GM12801 (cell line): ENCODE results near the gene P2RX7.

Experiments
- CTCF ChIP-seq: IDR thresholded peaks from one replicate; pipeline ENCODE4 v1.5.1; 2011; ENCODE audit warnings: control low read depth; ENCODE audit not compliant: insufficient read length; ENCODE audit errors: extremely low read depth

P2RX7 gene

GRCh38 chr12:121132601-121133481 lies at the start of gene P2RX7:
Gene P2RX7 (plus strand): TSS chr12:121132876. CDS start chr12:121132971, 95 bp downstream.
- TF ChIP-seq CTCF = no peak

- no peak for TF ChIP-seq CTCF
Measured at GRCh38 chr12:121084229-121084628, 48.4 kb upstream of the P2RX7 start.

- no peak for TF ChIP-seq CTCF
Measured at GRCh38 chr12:121085069-121085468, 47.6 kb upstream of the P2RX7 start.

GRCh38 chr12:121085506-121086353 lies 46.9 kb upstream of the P2RX7 start:
- no peak for TF ChIP-seq CTCF

GRCh38 chr12:121086781-121087295 lies 45.8 kb upstream of the P2RX7 start:
- no peak for TF ChIP-seq CTCF

- TF ChIP-seq CTCF = no peak
Measured at GRCh38 chr12:121087467-121088194, 45.0 kb upstream of the P2RX7 start.
